Neural cell (in vitro differentiated cells): Measurements from ENCODE around the gene GOLGA6L6. TPM values are rescaled to one million over a fixed set of nuclear protein-coding genes. Genes with fewer than 3 reads are reported as not detected.

Experiments used
- polyA plus RNA-seq: library from polyadenylated mRNA; depleted of rRNA; stranded (reverse); fragments of >200 nt; gene quantifications from 2 replicates; pipeline ENCODE4 v1.2.3, GENCODE V29; 2014
- small RNA-seq, 3 experiments: library from RNA; depleted of rRNA; stranded (forward); fragments of <200 nt; gene quantifications; one replicate each; pipeline ENCODE3, GENCODE V24; 2012

Gene GOLGA6L6
- polyA plus RNA-seq, 1 donor from 2014 or later, result not detected

Small RNA genes lying within 50 kb of the gene (small RNA-seq; reads per million reads assigned to genes)
- gene RN7SL759P, result 0 reads per million in 3 experiments
